Activated naive CD8-positive, alpha-beta T cell treated with anti-CD3 and anti-CD28 coated beads, Interleukin-2, amount 50 U/mL, for 16 hours (primary cell): Measurements from ENCODE around the gene POU6F2.
"Not testable (repeated sequence)": the region's sequence is repeated elsewhere in the genome, so short reads cannot be mapped to it uniquely, and the experiment has no call there.

Source experiments
- DNase-seq: peaks from one replicate; pipeline ENCODE4 v3.0.0-alpha.2; 2020; ENCODE audit warnings: low read depth, low spot score

POU6F2 gene, protein sequence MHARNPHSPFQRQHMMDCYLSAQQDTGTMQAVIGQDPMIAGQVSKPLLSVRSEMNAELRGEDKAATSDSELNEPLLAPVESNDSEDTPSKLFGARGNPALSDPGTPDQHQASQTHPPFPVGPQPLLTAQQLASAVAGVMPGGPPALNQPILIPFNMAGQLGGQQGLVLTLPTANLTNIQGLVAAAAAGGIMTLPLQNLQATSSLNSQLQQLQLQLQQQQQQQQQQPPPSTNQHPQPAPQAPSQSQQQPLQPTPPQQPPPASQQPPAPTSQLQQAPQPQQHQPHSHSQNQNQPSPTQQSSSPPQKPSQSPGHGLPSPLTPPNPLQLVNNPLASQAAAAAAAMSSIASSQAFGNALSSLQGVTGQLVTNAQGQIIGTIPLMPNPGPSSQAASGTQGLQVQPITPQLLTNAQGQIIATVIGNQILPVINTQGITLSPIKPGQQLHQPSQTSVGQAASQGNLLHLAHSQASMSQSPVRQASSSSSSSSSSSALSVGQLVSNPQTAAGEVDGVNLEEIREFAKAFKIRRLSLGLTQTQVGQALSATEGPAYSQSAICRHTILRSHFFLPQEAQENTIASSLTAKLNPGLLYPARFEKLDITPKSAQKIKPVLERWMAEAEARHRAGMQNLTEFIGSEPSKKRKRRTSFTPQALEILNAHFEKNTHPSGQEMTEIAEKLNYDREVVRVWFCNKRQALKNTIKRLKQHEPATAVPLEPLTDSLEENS

DNA sequence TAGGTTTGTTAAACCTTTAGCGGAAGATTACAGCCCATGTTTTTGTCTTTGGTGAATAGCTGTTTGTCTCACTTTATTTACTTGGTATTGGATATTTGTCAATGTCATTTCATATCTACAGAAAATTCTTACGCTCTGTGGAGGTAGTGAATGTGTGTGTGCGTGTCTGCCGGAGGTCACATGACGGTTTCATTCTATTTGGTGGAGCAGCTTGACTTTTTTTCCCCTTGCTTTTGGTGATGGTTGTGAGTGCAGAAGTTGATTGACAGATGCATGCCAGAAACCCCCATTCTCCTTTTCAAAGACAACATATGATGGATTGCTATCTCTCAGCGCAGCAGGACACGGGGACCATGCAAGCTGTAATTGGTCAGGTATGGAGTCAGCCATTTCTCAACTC lies at the start of gene POU6F2:
TSS of gene POU6F2 (plus strand) at position 225 of the 400 bp plus-strand sequence. CDS start at position 270, 45 bp downstream.
- DNase-seq = no peak

DNA sequence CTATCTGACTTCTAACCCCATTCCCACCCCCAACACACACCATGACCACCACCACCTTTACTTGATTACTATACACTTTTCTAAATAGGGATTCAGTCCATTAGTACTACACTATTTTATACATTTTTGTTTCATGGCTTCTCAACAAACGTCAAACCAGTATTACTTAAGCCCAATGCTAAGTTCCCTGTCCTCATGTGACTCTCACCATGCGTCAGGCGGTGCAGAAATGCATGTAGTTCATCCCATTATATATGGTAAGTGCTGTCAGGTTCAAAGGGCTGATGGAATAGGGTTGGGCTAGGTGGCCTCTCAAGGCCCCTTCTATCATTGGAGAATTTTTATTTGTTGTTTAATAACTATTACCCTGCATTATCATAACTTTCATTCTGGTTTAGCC lies 49.2 kb upstream of the POU6F2 start:
- no peak for DNase-seq

DNA sequence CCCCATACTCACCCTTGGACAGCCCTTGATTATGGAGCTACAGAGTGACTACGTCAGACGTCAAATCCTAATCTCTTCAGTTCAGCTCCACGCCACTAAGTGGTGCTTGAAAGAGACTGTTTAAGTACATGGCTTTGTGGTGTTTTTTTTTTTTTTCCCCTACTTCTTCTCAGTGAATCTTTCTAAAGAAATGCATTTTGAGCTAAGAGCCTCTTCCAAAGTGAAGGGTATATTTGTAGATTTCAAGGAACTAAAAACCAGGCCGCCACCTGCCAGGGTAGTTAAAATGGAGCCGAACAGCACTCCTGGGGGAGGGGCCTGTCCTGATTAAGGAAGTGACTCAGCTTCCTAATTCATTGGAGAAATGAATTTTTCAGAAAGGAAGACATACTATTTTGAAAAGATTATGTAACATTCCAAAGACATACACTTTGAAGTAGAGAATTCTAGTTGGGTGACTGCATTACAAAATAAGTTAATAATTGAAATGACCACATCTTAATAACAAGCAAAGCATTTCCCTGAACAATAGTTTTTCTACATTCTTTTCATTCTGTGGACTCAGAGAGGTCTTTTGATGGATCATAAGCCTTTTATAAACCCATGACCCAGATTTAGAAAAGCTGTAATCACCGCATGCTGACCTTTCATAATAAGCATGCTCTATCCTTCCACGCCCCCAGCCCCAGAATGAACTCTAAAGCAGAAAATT lies 48.1 kb upstream of the POU6F2 start:
- DNase-seq = no peak

DNA sequence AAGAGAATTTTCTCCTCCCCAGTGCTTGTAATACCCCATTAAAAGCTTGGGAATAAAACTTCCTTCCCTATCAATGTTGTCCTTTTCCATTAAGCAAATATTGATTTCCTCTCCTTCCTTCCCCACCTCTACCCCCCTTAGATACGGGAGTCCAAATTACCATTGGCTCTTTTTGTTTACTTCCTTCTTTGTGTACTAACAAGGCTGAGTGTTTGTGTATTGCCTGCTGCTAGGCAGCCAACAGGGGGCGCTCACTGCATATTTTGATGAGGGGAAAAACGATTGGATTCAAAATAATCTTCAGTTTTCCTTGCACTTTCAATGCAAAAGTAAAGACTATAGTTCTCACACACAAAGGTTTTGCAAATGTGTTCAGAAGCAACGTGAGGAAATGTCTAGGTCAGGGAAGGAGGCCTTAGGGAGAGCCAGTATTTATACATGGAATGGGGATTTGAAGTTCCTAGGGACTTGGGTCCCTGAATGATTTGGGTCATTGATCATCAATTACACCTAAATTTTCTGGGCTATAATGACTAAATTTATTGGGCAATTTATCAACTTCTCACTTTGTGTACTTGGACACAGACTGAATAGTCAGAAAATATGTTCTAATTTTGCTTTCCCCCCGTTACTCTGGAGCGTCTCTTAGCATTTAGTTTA lies 45.1 kb upstream of the POU6F2 start:
- DNase-seq = no peak

DNA sequence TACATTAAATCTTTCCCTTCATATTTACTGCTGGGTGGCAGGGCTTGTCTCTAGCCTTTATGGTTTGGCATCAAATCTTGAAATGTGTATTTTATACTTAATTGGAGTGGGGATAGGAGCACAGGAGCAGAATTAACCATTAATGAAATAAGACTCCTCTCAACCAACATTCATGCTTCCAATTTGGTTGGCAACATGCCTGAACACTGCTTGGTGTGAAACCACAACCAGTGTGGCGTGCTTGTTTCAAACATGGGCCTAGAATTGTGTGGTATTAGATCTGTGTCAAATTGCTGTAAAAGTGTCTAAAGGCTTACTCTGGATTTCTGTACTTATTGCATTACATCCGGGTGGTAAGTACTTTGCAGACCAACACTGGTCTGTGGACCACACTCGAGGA lies 43.7 kb upstream of the POU6F2 start:
- no peak for DNase-seq

DNA sequence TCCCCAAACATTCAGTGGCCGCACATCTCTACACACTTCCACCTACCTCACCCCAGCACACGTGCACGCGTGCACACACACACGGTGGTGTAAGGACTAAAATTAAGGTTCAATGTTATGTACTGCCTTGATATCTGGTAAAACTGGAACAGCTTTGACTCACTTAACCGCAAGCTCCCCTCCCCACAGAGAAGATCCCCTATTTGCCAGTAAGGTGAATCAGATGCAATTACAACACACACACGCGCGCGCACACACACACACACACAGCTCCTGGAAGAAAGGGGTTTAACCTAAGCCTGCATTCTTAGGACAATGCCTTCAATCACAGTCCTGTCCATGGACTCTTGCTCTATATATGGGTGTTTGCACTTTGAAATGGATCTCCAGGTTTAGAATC lies 43.2 kb upstream of the POU6F2 start:
- DNase-seq = no peak

DNA sequence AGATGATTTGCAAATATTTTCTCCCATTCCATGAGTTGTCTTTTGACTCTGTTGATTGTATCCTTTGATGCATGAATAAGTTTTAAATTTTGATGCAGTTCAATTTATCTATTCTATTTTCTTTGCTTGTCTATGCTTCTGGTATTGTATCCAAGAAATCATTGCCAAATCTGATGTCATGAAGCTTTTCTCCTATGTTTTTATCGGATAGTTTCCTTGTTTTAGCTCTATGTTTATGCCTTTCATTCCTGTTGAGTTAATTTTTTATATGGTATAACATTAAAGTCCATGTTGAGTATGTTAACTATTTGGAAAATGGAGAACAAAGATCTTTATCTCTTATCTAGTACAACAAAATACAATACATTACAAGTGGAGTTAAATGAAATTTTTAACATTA lies 41.1 kb upstream of the POU6F2 start:
- DNase-seq = no peak

DNA sequence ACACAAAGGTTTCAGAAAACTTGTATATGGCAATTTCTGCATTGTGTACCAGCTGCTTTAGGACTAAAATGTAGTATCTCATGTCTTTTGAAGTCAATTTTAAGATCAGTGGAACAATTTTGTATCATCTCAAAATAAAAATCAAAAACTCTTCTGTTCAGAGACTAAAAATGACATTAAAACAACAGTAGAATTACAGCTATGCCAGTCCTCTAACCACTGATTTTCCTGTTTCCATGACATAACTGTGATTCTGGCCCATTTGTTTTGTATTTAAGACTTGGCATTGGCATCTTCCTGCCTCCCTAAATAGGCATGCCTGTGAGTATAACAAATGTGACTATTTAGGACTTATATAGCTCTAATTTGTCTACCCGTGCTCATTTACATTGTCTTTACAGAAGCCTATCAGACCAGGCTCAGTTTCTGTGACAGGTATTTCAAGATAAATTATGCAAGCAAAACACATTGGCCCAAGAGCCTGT lies 39.7 kb upstream of the POU6F2 start:
- no peak for DNase-seq

DNA sequence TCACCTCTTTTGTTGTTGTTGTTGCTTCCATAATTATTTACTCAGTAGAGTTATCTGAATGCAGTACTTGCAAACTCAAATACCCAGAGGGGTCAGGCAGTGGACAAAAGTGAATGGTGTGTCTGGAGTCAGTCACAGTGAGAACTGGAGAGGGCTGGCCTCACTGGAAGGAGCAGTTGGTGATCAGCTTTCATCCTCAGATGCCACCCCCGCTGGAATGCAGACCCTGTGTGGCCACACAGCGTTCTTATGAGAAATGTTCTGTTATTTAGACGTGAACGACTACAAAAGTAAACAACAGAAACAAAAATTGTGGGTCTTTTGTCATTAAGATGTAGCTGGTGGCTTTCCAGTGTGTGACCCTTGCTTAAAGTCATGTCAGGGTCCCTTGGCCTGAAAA lies 39.1 kb upstream of the POU6F2 start:
- DNase-seq = no peak

DNA sequence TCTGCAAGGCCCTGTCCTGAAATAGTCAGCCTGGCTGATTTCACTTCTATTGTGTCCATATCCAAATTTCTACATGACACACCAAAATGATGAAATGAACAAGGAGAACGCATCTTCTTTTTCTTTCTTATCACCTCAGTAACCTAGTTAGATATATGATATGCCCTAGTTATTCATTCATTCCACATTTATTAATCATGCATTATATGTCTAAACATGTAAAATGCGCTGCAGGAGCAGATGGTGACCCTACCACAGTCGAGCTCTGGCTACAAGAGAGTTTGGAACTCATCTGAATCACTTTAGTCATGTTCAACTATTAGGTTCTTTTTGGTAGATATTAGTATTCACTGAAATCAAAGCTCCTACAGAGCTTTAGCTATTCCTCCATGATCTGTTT lies 36.9 kb upstream of the POU6F2 start:
- no peak for DNase-seq

DNA sequence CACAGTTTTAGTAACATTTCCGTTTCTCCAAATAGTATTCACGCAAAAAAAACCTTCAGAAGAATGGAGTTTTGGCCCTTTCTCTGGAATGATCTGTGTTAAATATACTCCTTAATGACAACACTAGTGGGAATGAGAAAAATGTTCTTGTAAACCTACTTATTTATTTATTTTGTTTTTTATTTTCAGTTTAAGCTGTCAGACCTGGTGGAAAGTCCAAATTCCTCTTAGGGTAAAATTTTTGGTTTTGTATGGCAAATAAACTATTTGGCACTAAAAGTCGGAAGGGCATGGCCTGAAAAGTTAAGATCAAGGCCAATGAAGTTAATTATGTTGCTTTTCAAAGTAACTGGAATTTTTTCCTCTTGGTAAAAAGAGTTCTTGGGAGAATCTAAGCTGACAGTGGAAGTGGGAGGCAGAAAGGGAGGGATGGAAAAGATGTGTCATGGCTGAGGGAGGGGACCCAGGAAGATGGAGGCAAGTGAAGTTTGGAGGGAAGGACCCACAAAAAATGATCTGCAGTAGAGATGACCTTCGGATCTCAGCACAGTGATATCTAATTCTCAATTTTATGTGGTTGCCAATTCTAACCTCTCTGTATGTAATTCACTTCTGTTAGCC lies 35.2 kb upstream of the POU6F2 start:
- no peak for DNase-seq

DNA sequence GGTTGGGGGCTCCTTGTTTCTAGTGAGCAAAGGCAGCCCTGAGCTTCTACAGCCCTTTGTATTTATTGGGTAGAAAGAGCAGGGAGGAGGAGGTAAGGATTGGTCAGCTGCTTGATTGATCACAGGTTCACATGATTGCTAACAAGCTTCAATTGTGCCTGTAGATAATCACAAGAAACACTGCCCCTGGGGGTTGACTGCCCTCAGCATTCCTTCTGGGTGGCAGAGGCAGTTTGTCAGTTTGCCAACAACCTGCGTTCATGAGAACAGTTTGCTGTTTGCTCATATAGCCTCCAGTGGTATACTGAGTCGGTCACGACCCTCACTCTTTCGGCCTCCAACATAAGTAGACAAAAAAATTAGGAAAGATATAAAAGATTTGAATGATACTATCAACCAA lies 30.2 kb upstream of the POU6F2 start:
- DNase-seq = not testable (repeated sequence)

DNA sequence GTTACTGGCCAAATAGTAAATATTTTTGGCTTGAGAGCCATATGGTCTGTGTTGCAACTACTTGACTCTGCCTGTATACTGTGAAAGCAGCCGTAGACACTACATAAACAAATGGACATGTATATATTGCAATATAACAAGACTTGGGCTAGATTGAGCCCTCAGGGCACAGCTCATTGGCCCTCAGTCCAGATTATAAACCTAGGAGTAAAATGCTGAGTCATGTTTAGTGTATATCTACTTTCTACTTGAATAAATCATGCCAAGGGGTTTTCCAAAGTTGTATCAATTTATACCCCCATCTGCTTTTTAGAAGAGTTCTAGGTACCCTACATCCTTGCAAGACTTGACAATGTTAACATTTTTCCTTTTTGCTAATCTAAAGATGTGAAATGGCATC lies 27.4 kb upstream of the POU6F2 start:
- no peak for DNase-seq

DNA sequence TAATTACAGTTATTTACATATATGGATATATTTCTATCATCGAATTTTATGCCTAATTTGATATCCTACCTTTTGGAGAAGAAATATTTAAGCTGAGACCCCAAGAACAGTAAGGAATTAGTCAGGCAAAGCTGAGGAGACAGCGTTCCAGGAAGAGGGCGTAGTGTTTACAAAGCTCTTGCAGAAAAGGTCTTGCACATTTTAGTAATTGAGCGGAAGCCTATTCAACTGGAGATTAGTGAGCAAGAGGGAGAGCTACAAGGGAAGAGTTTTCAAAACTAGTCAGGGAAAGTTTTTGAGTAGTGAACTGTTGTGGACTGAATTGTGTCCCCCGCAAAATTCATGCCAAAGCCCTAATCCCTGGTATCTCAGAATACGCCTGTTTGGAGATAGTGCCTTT lies 26.5 kb upstream of the POU6F2 start:
- no peak for DNase-seq

DNA sequence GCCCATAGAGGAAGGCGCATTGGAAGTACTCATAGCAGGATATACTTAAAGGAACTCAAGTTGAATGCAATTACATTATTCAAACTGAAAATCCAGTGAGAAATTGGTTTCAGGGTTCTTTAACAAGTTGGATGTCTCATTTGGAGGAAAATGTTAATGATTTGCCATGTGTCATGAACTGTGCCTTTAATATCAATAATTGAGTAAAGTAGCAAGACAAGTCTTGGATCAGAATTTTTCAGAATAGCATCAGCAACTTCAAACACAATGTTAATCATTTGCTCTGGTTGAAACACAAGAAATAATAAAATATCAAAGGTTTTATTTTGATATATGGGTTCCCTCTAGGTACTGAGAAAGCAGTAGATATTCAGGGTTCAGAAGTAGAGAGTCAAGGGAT lies 24.5 kb upstream of the POU6F2 start:
- DNase-seq = no peak

DNA sequence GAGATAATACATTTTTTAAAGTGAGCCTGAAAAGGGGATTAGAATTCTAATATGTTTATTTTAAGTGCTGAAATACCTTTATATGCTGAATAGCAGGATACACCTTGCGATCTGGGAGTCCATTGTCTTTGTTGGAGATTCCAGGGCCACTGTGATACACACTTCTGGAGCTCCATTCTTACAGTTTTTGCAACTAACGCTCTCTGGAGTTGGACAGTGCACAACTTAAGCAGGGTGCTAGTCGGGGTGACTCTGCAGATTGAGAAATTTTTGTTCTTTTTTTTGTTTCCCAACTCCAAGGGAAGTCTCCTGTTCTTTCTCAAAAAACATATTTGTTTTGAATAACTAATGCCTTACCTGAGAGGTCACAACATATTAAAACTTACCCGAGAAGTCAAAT lies 23.7 kb upstream of the POU6F2 start:
- DNase-seq = no peak

DNA sequence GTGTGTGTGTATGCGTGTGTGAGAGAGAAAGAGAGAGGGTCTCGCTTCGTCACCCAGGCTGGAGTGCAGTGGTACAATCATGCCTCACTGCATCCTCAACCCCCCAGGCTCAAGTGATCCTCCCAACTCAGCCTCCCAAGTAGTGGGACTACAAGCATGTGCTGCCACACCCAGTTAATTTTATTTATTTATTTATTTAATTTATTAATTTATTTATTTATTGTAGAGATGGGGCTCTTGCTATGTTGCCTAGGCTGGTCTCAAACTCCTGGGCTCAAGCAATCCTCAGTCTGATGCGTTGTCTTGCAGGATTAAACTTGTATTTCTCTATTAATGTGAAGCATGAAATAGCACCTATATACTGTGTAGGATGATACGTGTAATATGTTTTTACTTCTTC lies 21.8 kb upstream of the POU6F2 start:
- DNase-seq = no peak

DNA sequence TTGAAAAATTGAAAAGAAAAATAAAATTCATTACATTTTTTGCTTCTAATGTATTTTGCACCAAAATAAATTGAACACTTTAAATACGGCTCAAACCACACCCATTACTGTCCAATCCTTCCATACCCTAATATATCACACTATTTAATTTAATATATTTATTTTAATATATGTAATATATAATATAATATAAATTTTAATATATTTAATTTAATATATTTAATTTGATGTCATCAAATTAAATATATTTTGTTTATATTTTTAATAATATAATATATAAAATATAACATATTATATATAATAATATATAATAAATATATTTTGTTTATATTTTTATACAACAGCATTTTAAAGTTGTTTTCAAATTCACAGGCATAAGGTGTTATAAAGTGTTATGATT lies 15.7 kb upstream of the POU6F2 start:
- no peak for DNase-seq

DNA sequence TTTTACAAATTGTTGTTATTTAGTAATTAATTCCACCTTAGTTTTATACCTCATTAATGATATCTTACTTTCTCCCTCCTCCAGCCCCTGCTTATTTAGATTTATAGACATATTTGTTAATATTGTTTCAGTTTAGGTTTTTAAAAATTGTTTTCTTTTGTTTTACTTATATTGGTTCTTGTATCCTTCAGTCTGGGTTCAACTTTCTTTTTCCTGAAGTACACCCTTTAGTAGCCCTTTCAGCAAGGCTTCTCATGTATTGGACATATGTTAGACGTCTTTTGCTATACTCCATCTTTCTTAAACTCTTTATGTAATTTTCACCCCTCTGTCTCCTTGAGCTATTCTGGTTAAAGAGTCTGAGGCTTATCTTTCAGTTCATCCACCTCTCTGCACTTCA lies 12.8 kb upstream of the POU6F2 start:
- DNase-seq = no peak

DNA sequence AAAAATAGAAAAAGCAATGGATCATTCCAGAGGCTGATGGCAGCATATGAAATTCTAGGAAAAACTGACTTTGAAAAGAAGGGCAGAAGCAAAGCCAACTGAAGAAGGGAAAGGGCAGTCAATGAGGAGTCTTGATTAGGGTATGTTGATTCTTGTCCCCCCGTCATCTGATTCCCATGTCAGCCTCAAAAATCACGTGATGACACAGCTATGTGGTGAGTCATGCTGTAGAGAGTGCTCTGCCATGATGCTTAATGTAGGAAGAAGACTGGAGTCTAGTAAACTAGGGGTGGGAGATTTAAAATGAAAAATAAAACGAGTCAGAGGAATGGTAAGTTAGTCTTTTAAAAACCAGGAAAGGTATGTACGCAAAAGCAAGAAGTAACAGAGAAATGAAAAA lies 3.9 kb upstream of the POU6F2 start:
- no peak for DNase-seq

DNA sequence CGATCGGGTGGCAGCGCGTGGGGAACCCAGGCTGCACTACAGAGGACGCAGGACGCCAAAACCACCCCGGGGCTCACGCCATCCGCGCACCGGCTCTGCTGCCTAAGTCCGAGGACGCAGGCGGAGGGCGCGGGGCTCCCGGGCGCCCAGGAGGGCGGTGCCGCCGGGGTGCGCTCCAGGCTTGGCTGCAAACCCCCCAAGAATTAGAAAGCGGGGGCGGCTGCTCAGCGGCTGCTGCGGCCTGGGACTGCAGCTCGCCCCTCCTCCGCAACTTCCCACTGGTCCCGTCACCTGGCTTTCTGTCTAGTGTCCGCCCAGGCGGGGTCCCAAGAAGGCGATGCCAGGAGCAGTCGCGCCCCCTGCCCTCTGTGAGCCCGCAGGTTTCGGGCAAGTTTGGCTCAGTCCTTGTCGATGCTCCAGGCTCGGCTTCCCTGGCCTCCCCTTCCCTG lies 1.7 kb upstream of the POU6F2 start:
- no peak for DNase-seq
